ENCODE results near the gene GALNS. TPM values are rescaled to one million over a fixed set of nuclear protein-coding genes. Genes with fewer than 3 reads are reported as not detected.
A peak's percentile ranks its signal among the peaks of the same experiment; 100 is the strongest.

Gene GALNS
- total and polyA plus RNA-seq, 2 of the 13 experiments (the other 11 are each of a cell fraction or from before 2014, with no cell fraction given) = 9.2 to 9.8 TPM

GRCh38 chr16:88811769-88812512, 44.8 kb downstream of the GALNS start, which contains the start of gene APRT (continued):
- TF ChIP-seq GMEB2 (CRISPR knock-in tag; IDR thresholded peaks at IDR 0.05; ENCODE audit: low read depth) (no peak), HDAC2 (CRISPR knock-in tag; IDR thresholded peaks at IDR 0.05) (peak; percentile 72), ZMAT5 (CRISPR knock-in tag; IDR thresholded peaks at IDR 0.05; ENCODE audit: borderline replicate concordance, low read depth) (no peak), REXO4 (CRISPR knock-in tag; IDR thresholded peaks at IDR 0.05; ENCODE audit: borderline replicate concordance) (no peak; the same call in 1 of the 2 replicates), SP4 (CRISPR knock-in tag; IDR thresholded peaks at IDR 0.05) (peak; percentile 90), ZKSCAN5 (CRISPR knock-in tag; IDR thresholded peaks at IDR 0.05) (0 out of 2 replicates have a peak, but pooled peaks have one; percentile 20), SIN3A (IDR thresholded peaks at IDR 0.05; ENCODE audit: borderline replicate concordance, low read depth, low read length) (peak; percentile 53; the same call in 1 of the 2 replicates), ZNF761 (CRISPR knock-in tag; conservative IDR thresholded peaks at IDR 0.05) (peak; percentile 98), ZNF207 (IDR thresholded peaks at IDR 0.05; ENCODE audit: borderline replicate concordance) (no peak), ZNF224 (CRISPR knock-in tag; IDR thresholded peaks at IDR 0.05) (no peak), JUNB (CRISPR knock-in tag; IDR thresholded peaks at IDR 0.05; ENCODE audit: borderline replicate concordance) (no peak), PAXIP1 (CRISPR knock-in tag; conservative IDR thresholded peaks at IDR 0.05) (peak; percentile 62), ZFX (CRISPR knock-in tag; IDR thresholded peaks at IDR 0.05; ENCODE audit: low read depth) (peak; percentile 92), ASH2L (IDR thresholded peaks at IDR 0.05; ENCODE audit: insufficient read length, low read depth, low read length) (peak; percentile 83), PAWR (CRISPR knock-in tag; IDR thresholded peaks at IDR 0.05; ENCODE audit: borderline replicate concordance) (peak; percentile 85), ZSCAN12 (CRISPR knock-in tag; IDR thresholded peaks at IDR 0.05) (0 out of 2 replicates have a peak, but pooled peaks have one; percentile 23), ZNF143 (CRISPR knock-in tag; IDR thresholded peaks at IDR 0.05) (no peak), RELA (CRISPR knock-in tag; IDR thresholded peaks at IDR 0.05) (peak; percentile 76; the same call in 1 of the 2 replicates)
- TF ChIP-seq, protein P1, sequence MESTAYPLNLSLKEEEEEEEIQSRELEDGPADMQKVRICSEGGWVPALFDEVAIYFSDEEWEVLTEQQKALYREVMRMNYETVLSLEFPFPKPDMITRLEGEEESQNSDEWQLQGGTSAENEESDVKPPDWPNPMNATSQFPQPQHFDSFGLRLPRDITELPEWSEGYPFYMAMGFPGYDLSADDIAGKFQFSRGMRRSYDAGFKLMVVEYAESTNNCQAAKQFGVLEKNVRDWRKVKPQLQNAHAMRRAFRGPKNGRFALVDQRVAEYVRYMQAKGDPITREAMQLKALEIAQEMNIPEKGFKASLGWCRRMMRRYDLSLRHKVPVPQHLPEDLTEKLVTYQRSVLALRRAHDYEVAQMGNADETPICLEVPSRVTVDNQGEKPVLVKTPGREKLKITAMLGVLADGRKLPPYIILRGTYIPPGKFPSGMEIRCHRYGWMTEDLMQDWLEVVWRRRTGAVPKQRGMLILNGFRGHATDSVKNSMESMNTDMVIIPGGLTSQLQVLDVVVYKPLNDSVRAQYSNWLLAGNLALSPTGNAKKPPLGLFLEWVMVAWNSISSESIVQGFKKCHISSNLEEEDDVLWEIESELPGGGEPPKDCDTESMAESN (CRISPR knock-in tag; conservative IDR thresholded peaks at IDR 0.05) = peak; percentile 100
- TF ChIP-seq, protein P2, sequence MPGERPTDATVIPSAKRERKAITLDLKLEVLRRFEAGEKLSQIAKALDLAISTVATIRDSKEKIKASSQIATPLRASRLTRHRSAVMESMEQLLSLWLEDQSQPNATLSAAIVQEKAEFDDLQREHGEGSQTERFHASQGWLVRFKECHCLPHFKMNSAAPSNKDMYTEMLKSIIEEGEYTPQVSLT (CRISPR knock-in tag; IDR thresholded peaks at IDR 0.05; ENCODE audit: borderline replicate concordance, low read depth) = no peak; the same call in 1 of the 2 replicates
- TF ChIP-seq, protein P3, sequence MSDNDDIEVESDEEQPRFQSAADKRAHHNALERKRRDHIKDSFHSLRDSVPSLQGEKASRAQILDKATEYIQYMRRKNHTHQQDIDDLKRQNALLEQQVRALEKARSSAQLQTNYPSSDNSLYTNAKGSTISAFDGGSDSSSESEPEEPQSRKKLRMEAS (IDR thresholded peaks at IDR 0.05) = peak; percentile 96
